DMS 273 (cell line): ENCODE measurements around the gene PEAK3.

Source experiments
- DNase-seq: peaks from one replicate; lab custom pipeline; 2025; ENCODE audit not compliant: unreplicated experiment; lab: John Stamatoyannopoulos, UW

Gene PEAK3

DNA sequence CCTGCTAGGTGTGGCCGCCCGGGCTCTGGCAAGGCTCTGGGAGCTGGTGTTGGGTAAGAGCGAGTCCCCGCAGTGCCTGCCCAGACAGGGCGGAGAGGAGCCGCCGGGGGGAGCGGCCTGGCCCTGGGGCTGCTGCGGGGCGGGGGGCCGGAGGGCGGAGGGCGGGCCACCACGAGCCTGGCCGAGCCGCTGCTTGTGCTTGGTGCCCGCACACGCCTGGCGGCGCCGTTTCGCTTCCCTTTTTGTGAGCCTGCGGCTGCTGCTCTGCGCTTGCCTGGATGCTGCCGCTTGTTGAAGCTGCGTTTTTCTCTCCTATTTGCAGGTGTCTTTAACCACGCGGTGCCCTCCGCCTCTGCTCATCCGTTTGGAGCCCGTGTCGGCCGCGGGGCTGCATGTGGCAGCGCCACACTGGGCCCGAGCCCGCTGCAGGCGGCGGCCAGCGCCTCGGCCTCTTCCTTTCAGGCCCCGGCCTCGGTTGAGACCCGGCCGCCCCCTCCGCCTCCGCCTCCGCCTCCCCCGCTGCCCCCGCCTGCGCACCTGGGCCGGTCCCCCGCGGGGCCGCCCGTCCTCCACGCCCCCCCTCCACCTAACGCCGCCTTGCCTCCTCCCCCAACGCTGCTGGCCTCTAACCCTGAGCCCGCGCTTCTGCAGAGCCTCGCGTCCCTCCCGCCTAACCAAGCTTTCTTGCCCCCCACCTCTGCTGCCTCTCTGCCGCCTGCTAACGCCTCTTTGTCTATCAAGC is 54.4 kb downstream of the PEAK3 start:
- DNase-seq: no peak

DNA sequence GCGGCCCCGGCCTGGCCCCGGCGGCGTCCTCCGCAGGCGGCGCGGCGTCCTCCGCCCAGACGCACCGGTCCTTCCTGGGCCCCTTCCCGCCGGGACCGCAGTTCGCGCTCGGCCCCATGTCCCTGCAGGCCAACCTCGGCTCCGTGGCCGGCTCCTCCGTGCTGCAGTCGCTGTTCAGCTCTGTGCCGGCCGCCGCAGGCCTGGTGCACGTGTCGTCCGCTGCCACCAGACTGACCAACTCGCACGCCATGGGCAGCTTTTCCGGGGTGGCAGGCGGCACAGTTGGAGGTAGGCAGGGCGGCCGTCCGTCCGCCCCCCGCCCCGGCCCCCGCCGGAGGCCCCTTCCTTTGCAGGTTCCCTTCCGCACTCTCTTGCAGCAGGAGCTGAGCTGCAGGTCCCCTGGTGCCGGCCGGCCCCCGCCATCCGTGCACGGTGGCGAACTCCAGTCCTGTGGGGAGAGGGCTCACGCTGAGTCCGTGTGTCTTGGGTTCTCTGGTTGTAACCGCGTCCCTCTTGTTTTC is 55.1 kb downstream of the PEAK3 start:
- no peak for DNase-seq

DNA sequence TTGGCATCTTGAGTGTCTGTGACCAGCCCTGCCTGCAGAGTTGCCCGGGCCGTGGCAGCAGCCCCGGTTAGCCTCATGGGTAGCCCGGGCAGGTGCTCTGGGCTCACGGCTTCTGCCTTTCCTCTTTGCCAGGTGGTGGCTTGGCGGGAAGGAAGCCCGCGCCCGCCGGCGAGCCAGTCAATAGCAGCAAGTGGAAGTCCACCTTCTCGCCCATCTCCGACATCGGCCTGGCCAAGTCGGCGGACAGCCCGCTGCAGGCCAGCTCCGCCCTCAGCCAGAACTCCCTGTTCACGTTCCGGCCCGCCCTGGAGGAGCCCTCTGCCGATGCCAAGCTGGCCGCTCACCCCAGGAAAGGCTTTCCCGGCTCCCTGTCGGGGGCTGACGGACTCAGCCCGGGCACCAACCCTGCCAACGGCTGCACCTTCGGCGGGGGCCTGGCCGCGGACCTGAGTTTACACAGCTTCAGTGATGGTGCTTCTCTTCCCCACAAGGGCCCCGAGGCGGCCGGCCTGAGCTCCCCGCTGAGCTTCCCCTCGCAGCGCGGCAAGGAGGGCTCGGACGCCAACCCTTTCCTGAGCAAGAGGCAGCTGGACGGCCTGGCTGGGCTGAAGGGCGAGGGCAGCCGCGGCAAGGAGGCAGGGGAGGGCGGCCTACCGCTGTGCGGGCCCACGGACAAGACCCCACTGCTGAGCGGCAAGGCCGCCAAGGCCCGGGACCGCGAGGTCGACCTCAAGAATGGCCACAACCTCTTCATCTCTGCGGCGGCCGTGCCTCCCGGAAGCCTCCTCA is 55.7 kb downstream of the PEAK3 start:
- no peak for DNase-seq

DNA sequence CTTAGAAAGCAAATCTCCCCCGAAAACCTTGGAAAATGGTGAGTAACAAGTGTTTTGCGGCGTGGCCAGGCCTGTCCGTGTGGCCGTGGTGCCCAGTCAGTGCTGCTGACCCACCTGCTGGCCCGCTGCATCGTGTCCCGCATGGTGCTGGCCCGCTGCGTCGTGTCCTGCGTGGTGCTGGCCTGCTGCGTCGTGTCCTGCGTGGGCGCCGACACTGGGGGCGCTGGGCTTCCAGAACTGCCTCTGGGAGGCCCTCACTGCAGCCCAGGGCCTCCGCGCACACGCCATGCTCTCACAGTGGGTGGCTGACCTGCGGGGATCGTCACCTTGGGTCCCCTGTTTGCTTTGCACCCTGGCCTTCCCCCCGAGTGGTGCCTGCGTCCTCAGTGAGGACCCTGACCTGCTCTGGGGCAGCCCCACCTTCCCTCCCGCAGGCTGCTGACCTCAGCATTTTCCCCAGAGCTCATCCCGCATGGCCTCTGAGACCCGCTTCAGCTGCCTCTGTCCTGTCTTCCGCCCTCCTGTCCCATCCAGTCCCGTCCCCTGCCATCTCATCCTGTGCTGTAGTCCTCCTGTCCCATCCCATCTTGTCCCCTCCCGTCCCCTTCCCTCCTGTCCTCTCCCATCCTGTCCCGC is 56.4 kb downstream of the PEAK3 start:
- no peak for DNase-seq

DNA sequence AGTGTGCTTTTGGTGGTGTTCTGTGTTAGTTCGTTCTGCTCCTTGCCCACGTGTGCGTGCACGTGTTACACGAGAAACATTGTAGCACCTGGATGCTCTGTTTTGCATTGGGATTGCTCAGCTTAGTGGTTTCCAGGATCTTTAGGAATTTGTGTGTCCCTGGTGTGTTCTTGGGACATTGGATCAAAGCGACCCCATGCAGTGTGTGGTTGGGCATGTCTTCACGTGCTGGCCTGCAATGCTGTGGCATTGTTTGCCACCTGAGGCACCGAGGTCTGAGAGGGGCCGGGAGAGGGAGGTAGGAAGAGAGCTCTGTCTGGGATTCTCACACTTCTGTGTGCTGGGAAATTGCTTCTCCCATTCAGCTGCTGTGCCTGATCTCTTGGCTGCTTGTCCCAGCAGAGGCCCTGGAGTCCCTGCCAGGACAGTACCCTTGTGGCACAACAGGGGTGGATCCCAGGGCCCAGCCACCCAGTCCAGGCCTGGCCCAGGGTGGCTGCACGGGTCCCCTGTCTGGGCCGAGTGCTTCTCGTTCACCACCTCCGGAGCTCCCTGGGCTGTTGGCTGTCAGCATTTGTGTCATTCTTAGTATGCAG is 57.1 kb downstream of the PEAK3 start:
- DNase-seq: no peak
